ENCODE measurements around the gene TMCC1.
"Not testable (repeated sequence)": the region's sequence is repeated elsewhere in the genome, so short reads cannot be mapped to it uniquely, and the experiment has no call there.

Gene TMCC1
- total RNA-seq, result 11.5 to 30.9 (median 28.6) reads per million in 3 experiments

- DNase-seq, result peak; percentile 91
Observed at GRCh38 chr3:129893581-129894070, at the start of gene TMCC1. Gene TMCC1 (minus strand): TSS chr3:129893711.

- DNase-seq, result no peak
Observed at GRCh38 chr3:129943020-129943419, 49.5 kb upstream of the TMCC1 start.

GRCh38 chr3:129942296-129942695 lies 48.8 kb upstream of the TMCC1 start:
- no peak for DNase-seq

GRCh38 chr3:129940086-129940485 lies 46.6 kb upstream of the TMCC1 start:
- DNase-seq, result no peak

- no peak for DNase-seq
Observed at GRCh38 chr3:129938140-129938930, 44.8 kb upstream of the TMCC1 start.

- no peak for DNase-seq
Observed at GRCh38 chr3:129937717-129938116, 44.2 kb upstream of the TMCC1 start.

GRCh38 chr3:129936757-129937156 lies 43.2 kb upstream of the TMCC1 start:
- DNase-seq, result peak; percentile 46

- peak; percentile 21 for DNase-seq
Observed at GRCh38 chr3:129934234-129935123, 41.0 kb upstream of the TMCC1 start.

GRCh38 chr3:129933471-129933870 lies 40.0 kb upstream of the TMCC1 start:
- no peak for DNase-seq

GRCh38 chr3:129929383-129929782 lies 35.9 kb upstream of the TMCC1 start:
- DNase-seq, result no peak

GRCh38 chr3:129927072-129927471 lies 33.6 kb upstream of the TMCC1 start:
- DNase-seq, result no peak

- no peak for DNase-seq
Observed at GRCh38 chr3:129919806-129920205, 26.3 kb upstream of the TMCC1 start.

GRCh38 chr3:129919357-129919756 lies 25.8 kb upstream of the TMCC1 start:
- DNase-seq, result no peak

- no peak for DNase-seq
Observed at GRCh38 chr3:129918461-129918860, 24.9 kb upstream of the TMCC1 start.

- DNase-seq, result no peak
Observed at GRCh38 chr3:129917423-129918007, 24.0 kb upstream of the TMCC1 start.

GRCh38 chr3:129913618-129914017 lies 20.1 kb upstream of the TMCC1 start:
- no peak for DNase-seq

GRCh38 chr3:129911261-129911861 lies 17.9 kb upstream of the TMCC1 start:
- DNase-seq, result no peak

GRCh38 chr3:129909235-129909634 lies 15.7 kb upstream of the TMCC1 start:
- not testable (repeated sequence) for DNase-seq

GRCh38 chr3:129908417-129908816 lies 14.9 kb upstream of the TMCC1 start:
- DNase-seq, result no peak

GRCh38 chr3:129901272-129901671 lies 7.8 kb upstream of the TMCC1 start:
- DNase-seq, result not testable (repeated sequence)

GRCh38 chr3:129897026-129897425 lies 3.5 kb upstream of the TMCC1 start:
- no peak for DNase-seq

- DNase-seq, result peak; percentile 79
Observed at GRCh38 chr3:129892857-129893580, 492 bp downstream of the TMCC1 start.

Data from central memory CD4-positive, alpha-beta T cell (primary cell).